ENCODE results near the gene NDUFA1.
A peak's percentile ranks its signal among the peaks of the same experiment; 100 is the strongest.
"Not testable (repeated sequence)": the region's sequence is repeated elsewhere in the genome, so short reads cannot be mapped to it uniquely, and the experiment has no call there.

Gene NDUFA1

DNA sequence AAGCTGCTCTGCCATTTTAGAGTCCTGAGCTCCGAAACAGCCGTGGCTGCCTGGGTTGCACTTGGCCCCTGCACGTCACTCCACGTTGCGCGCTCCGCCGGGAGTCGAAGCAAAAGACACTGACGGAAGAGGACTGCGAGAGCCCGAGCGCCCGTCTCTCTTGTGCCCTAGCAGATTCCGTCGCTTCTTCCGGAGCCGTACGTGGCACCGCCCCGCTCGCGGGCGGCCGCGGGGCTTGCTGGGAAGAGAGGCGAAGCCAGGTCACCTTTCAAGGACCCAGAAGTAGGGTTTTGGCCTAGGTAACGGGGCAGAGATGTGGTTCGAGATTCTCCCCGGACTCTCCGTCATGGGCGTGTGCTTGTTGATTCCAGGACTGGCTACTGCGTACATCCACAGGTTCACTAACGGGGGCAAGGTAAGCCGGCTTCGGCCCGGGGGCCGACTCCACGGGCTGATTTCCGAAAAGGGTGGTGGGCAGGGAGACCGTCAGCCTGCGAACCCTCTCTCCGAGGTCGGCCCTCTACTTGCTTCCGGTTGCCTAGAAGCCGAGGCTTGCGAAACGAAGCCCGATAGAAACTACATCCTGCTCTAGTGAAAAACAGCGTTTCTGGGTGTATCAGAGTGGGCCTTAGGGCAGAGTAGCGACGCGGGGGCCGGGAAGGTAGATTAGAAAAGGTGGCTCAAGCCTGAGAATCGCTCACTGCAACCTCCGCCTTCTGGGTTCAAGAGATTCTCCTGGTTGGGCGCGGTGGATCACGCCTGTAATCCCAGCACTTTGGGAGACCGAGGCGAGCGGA lies at the start of gene NDUFA1, which contains the start of gene RNF113A:
Gene NDUFA1, plus strand, starts transcription at position 234 of the 797 bp plus-strand sequence. Its CDS starts 80 bp downstream, at position 314.
Gene RNF113A, minus strand, starts transcription at position 135 of the 797 bp plus-strand sequence. Its CDS starts 120 bp downstream, at position 15.
- peak; percentile 76 to 93 (median 83) for DNase-seq

DNA sequence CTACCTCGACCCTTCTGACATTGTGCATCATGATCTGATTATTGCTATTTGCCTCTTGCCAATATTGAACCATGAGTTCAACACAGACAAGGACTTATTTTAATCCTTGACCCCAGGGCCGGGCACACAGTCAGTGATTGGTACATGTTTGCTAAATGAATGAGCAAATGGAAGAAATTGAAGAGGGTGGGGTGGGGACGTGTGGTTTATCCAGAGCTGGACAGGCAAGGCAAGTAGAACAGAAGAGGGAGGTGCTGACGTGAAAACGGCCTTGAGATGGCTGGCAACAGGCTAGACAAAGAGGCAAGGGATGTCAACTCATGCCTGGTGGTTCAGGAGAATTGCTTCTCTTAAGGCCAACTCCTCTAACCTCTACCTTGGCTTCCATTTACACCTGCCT lies 47.4 kb upstream of the NDUFA1 start:
- not testable (repeated sequence) for DNase-seq

DNA sequence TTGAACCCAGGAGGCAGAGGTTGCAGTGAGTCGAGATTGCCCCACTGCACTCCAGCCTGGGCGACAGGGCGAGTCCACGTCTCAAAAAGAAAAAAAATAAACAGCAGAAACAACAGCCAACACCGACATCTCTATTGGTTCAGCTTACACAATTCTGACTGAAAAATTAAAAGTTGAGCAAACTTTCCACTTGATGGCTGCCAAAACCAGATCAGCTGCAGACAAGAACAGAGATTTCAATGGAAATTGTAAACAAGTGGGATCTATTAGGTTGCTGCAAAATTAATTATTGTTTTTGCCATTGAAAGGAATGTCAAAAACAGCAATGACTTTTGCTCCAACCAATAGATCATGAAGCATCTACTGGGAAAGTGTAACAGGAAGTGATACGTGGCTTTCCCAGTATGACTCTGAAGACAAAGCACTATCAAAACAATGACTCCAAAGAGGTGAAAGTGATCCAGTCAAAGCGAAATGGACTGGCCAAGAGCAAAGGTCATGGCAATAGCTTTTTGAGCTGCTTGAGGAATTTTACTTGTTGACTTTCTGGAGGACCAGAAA lies 45.2 kb upstream of the NDUFA1 start:
- no peak for DNase-seq

DNA sequence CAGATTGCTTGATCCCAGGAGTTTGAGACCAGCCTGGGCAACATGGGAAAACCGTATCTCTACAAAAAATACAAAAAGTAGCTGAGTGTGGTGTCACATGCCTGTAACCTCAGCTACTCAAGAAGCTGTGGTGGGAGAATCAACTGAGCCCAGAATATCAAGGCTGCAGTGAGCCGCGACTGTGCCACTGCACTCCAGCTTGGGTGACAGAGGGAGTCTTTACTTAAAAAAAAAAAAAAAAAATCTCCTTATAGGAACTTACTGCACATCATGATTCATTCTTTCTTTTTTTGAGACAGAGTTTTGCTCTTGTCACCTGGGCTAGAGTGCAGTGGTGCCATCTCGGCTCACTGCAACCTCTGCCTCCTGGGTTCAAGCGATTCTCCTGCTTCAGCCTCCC lies 43.2 kb upstream of the NDUFA1 start:
- DNase-seq: no peak

DNA sequence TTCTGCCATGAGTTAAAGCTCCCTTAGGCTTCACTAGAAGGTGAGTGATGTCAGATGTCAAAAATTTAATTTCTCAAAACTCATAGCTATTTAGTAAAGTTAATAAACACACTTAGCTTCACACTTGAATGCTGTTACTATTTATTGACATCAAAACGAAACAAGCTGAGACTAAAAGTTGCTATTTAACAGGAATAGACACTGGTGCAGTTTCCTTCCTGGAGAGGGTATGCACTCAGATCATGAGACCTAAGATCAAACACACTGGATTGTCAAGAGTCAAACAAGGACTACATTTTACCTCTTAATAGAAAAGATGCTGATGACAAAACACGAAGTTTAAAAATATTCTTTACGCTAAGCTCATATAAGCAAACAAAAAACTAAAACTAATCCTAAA lies 37.7 kb upstream of the NDUFA1 start:
- no peak for DNase-seq

DNA sequence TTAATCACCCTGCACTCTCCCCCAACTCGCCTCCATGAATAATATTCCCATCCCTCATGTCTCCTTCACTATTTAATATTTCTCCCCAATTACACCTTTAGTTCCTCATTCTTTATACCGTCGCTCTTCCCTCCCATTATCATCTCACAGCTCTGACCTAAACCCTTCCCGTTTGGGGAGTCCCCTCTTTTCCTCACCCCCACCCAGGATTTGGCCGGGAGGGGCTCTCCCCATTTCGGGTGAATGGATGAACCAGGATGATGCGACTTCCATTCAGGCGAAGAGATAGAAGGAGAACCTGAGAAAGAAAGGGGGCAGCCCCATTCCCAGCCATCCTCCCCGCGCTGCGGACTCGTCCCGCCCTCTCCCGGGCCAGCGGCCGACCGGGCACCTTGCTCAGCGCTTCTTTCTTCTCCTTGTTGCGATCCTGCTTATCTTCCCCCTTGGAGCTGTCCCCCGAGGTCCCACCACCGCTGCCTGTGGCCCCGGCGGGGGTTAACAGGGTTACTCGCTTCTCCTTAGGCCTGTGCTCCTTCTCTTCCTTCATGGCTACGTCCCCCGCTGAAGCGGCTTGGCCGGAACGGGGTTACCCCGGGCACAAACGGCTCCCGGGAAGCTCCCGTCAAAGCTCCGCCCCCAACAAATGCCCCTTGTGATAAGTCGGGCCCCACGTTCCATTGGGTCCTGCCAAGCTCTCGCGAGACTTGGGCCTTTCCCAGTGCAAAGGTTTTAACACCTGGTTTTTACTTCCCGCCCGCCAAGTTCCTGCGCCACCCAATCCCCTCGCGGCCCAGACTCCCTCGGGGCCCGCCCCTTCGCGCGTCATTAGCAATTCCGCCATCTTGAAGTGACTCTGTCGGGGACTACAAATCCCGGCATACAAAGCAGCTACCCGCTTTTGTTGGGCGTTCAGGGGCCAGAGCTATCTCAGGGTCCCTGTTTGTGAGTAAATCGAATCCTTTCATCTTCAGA lies 19.0 kb upstream of the NDUFA1 start, which contains the start of gene UPF3B:
Gene UPF3B, minus strand, starts transcription at position 582 of the 972 bp plus-strand sequence. Its CDS starts 35 bp downstream, at position 547.
- peak; percentile 77 to 96 (median 92) for DNase-seq

DNA sequence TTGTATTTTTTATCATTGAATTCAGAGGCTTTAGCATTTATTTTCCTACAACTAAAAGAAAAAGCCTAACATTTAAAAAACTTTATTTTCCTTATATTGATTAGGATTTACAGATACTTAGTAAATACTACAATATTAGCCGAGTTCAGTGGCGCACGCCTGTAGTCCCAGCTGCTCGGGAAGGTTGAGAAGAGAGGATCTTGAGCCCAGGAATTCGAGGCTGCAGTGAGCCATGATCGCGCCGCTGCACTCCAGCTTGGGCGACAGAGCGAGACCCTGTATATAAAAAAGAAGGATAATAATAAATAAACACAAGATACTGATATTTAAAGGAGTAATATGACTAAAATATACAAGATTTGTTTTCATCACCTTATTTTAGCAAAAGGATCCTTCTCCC lies 18.2 kb upstream of the NDUFA1 start:
- DNase-seq: no peak

DNA sequence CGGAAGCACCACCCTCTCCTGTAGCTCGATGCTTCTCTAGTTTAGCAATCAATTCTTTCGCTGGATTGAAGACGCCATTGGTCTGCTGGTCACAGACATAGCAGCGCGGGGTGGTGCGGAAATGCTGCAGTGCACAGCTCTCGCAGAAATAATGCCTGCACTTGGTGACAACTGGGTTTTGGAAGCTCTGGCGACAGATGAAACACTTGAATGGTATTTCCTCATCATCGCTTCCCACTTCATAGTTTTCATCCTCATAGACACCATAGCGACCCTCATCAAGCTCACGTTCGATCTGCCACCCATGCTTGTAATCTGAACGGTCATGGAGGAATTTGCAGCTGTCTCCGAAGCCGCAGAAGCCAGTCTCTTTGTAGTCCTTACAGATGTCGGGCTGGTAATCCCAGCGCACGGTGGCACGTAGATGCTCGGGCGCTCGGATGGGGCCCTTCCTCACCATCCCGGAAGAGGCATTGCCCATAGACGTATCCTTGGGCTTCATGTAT lies 953 bp upstream of the NDUFA1 start:
- peak; percentile 7 to 59 (median 22) for DNase-seq

DNA sequence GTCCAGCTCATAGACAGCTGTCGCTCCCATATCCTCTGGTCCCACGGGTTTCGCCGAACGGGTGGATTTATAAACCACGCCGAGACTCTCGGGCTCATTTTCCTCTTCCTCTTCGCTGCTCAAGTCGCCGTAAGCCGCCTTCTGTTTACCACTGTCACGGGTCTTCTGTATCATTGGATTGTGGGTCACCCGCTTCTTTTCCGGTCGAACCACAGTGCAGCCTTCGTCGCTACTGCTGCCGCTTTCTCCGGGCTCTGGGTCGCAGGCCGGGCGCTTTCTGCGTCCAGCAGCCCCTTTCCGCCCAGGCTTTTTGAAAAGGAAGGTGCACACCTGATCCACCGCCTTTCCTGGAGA lies 410 bp upstream of the NDUFA1 start:
- peak in 1 of 6 experiments; percentile 45 for DNase-seq

DNA sequence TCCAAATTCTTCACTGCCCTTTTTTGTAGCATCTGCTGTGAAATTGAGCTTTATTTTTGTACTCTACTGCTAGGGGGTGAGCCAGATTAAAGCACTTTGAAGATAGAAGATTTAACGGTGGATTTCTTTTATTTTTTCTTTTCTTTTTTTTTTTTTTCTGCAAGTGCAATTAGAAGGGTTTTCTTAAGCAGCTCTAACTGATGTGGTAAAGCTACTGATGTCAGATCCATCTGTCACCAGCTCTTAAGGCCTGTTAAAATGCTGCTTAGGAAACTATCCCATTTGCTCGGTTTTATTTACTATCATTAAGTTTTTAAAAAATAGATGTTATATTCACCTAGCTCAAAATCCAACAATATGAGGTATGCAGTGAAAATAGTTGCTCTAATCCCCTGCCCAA lies 7.1 kb downstream of the NDUFA1 start:
- DNase-seq: no peak

DNA sequence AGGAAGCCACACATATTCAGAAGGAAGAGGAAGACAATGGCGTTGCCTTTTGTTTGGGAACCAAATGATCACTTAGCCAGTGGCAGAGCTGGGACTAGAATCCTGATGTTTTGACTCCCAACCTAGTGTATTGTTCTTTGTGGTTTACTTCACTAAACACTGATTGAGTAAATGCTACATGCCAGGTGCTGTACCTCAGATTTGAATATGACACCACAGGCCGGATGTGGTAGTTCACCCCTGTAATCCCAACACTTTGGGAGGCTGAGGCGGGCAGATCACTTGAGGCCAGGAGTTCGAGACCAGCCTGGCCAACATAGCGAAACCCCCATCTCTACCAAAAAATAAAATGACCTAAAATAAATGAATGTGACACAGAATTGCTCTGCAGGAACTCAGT lies 8.4 kb downstream of the NDUFA1 start:
- DNase-seq: peak in 1 of 6 experiments; percentile 9

DNA sequence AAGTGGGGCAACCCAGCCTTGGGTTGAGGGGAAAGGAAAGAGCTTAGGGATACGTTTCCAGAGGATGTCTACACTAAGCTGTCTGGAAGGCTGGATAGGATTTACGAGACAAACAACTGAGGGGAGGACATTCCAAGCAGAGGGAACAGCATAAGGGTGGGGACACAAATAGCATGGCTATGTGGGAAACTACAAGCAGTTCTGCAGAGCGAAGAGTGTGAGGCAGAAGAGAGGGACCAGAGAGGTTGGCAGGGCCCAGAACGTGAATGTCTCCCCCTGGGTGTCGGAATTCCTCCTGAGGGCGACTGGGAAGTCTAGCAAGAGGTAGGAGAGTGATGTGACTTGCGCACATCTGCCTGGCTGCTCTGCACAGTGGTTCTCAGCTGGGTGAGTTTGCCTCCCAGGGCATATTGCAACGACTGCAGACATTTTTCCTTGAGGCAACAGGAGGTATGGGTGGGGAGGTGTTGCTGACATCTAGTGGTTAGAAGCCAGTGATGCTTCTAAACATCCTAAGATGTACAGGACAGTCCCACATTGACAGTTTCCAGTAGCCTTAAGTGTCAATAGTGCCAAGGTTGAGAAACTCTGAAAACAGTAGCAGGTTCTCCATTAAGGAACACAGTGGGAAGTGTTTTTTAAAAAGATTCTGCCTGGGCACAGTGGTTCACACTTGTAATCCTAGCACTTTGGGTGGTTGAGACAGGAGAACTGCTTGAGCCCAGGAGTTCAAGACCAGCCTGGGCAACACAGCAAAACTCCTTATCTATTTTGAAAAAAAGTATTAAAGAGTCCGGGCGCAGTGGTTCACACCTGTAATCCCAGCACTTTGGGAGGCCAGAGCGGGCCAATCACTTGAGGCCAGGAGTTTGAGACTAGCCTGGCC lies 9.2 kb downstream of the NDUFA1 start:
- DNase-seq: peak in 5 of 6 experiments; percentile 2 to 49 (median 20)

DNA sequence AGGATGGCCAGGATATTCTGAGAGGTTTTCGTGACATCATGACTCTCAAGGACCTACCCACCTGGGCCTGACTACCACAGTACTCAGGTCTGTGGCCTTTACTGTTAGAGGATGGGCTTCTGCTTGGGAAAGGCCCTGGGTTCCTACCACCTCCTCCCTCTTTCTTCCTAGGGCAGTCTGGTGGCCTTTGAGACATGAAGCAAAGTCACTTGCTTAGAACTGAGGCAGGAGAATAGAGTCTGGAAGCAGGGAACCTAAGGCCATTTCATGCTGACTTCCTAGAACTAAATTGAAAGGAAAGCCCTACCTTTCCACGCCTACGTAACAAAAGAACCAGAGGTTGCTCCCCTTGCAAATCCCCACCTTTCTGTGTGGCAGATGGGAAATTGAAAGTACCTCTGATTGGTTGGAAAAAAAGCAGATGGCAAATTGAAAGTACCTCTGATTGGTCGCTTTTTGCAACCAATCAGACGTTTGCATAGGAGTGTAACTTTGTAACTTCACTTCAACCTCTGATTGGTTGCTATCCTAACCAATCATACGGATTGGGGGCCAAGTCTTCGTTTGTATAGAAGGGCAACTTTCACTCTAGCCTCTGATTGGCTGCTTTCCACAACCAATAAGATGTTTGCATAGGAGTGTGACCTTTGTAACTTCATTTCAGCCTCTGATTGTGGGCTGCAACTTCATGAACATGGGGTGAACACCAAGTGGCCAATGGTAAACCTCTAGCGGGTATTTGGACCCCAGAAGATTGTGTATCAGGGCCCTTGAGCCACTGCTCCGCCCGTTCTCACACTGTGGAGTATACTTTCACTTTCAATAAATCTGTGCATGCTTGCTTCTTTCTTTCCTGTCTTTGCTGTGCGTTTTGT lies 14.2 kb downstream of the NDUFA1 start:
- peak in 3 of 6 experiments; percentile 17 to 26 (median 20) for DNase-seq

DNA sequence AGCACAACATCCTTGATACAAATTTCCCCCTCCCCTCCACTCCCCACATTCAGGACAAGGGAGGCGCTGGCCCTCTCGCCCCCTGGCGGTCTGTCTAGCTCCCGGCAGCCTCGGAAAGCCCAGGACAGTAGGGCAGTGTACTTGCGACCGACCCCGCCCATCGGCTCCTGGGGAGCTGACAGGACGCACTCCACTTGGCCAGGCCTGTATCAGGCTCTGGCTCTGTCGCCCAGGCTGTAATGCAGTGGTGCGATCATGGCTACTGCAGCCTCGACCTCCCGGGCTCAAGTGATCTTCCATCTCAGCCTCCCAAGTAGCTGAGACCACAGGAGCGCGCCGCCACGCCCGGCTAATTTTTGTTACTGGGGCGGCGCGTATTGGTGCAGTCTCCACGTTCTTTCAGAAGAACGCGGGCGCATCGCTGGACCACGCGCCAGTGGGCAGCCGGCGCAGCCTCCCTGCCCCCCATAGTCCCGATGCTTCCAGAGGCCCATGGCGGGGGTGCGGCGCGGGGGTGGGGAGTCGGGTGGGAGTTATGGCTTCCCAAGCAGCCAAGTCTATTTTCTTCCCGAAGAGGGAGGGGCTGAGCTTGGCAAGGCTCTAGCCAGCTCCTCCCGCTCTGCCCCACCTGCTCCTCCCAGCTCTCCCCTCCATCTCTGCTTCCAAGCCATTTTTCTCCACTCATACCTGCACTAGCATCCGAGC lies 16.2 kb downstream of the NDUFA1 start:
- peak in 5 of 6 experiments; percentile 9 to 54 (median 38) for DNase-seq

DNA sequence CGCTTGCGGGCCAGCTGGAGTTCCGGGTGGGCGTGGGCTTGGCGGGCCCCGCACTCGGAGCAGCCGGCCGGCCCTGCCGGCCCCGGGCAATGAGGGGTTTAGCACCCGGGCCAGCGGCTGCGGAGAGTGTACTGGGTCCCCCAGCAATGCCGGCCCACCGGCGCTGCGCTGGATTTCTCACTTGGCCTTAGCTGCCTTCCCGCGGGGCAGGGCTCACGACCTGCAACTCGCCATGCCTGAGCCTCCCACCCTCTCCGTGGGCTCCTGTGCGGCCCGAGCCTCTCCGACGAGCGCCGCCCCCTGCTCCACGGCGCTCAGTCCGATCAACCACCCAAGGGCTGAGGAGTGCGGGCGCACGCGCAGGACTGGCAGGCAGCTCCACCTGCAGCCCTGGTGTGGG lies 19.0 kb downstream of the NDUFA1 start:
- DNase-seq: not testable (repeated sequence)

DNA sequence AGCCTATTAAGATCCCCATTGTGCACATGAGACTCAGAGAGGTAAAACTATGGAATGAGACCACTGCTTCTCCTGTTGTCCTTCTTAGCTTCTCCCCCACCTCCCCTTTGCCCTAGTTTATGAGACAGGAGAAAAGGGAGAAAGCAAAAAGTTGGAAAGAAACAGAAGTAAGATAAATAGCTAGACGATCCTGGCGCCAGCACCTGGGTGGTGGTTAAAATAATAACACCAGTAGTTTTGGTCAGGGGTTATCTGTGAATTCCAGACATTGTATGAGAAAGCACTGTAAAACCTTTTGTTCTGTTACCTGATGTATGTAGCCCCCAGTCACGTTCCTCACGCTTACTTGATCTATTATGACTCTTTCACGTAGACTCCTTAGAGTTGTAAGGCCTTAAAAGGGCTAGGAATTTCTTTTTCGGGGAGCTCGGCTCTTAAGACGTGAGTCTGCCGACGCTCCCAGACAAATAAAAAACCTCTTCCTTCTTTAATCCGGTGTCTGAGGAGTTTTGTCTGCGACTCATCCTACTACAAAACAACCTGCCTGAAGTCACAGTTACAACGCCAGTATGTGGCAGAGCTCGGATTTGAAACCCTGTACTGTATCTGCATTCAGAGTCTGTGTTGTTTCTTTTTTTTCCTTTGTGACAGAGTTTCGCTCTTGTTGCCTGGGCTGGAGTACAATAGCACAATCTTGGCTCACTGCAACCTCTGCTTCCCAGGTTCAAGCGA lies 20.5 kb downstream of the NDUFA1 start:
- DNase-seq: not testable (repeated sequence)

DNA sequence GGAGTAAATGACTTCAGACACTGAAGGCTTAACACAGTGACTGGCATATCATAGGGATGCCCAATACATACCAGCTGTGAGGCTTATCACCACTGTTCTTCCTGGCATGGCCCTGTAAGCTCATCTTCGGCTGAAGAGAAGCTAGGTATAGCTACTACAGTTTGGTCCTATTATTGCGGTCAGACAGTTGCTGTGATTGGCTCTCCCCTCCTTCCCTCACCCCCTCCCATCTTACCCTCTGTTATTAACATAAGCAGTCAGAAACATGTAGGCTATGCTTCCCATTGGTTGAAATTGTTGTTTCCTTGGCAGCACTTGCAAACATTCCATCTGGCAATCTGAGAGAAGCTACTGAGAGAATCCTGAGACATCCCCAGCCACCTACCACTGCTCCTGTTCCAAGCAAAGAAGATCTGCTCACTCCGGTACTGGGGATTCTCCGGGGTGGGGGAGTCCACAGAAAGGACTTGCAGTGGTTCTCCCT lies 24.3 kb downstream of the NDUFA1 start, which contains the start of gene AKAP14:
Gene AKAP14, plus strand, starts transcription at position 51 of the 484 bp plus-strand sequence. CDS start 7,331 bp downstream, outside the sequence.
- no peak for DNase-seq

DNA sequence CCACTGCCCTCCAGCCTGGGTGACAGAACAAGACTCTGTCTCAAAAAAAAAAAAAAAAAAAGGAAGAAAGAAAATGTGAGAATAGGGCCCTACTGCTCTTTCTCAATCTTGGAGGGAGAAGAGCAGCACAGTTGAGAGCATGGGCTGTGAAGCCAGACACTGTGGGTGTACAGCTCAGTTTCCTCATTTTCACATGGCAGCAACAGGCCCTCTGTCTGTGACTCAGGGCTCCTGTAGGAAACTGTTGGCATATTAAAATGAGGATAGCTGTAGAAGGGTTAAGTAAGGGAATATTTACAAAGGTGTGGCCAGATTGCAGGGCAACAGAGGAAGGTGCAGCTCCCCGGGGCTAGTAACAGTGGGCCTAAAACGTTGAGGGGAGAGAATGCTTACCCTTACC lies 27.5 kb downstream of the NDUFA1 start:
- DNase-seq: no peak

DNA sequence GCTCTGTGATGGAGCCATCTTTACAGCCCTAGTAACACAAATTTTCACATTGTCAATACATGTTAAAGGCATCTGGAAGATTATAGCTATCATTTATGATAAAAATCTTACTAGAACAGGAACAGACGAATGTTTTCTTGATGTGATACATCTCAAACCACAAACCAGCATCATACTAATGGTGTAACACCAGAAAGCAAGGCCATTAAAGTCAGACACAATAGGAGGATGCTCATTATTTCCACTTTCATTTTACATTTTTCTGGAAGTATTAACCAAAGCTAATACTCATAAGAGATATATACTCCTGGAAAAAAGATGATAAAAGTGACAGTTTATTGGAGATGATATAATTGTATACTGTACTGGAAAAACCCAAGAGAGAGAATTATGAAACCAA lies 29.3 kb downstream of the NDUFA1 start:
- DNase-seq: no peak

Measured in stimulated activated naive CD4-positive, alpha-beta T cell (primary cell).